Measurements from ENCODE around the gene ALS2.
"Not testable (repeated sequence)": the region's sequence is repeated elsewhere in the genome, so short reads cannot be mapped to it uniquely, and the experiment has no call there.

Gene ALS2

GRCh38 chr2:201675454-201675853, 105.3 kb downstream of the ALS2 start:
- ATAC-seq (no peak), DNase-seq (no peak)

- no peak for DNase-seq
- ATAC-seq, result no peak
Observed at GRCh38 chr2:201674794-201675193, 105.9 kb downstream of the ALS2 start.

- DNase-seq, result no peak
- ATAC-seq, result no peak
Observed at GRCh38 chr2:201674298-201674697, 106.4 kb downstream of the ALS2 start.

- DNase-seq (no peak), ATAC-seq (no peak)
Observed at GRCh38 chr2:201673546-201673945, 107.2 kb downstream of the ALS2 start.

GRCh38 chr2:201671205-201671604, 109.5 kb downstream of the ALS2 start:
- not testable (repeated sequence) for ATAC-seq, DNase-seq

GRCh38 chr2:201669865-201670264, 110.9 kb downstream of the ALS2 start:
- no peak for ATAC-seq

GRCh38 chr2:201668402-201668910, 112.3 kb downstream of the ALS2 start:
- DNase-seq, result no peak
- no peak for ATAC-seq

More at GRCh38 chr2:201669865-201670264, 110.9 kb downstream of the ALS2 start:
- no peak for DNase-seq

GRCh38 chr2:201664334-201664733, 116.4 kb downstream of the ALS2 start:
- ATAC-seq, result no peak
- no peak for DNase-seq

- DNase-seq (no peak), ATAC-seq (no peak)
Observed at GRCh38 chr2:201661366-201661765, 119.4 kb downstream of the ALS2 start.

- ATAC-seq (no peak), DNase-seq (no peak)
Observed at GRCh38 chr2:201660293-201660895, 120.3 kb downstream of the ALS2 start.

- no peak for ATAC-seq
Observed at GRCh38 chr2:201656740-201657139, 124.0 kb downstream of the ALS2 start.

GRCh38 chr2:201656102-201656501, 124.6 kb downstream of the ALS2 start:
- no peak for DNase-seq
- ATAC-seq, result no peak

More at GRCh38 chr2:201656740-201657139, 124.0 kb downstream of the ALS2 start:
- DNase-seq, result no peak

GRCh38 chr2:201654616-201655384, 125.9 kb downstream of the ALS2 start:
- no peak for ATAC-seq
- no peak for DNase-seq

- DNase-seq (no peak), ATAC-seq (no peak)
Observed at GRCh38 chr2:201653221-201653620, 127.5 kb downstream of the ALS2 start.

All from stimulated activated naive CD8-positive, alpha-beta T cell treated with anti-CD3 and anti-CD28 coated beads, Interleukin-15, Interleukin-2, amounts not matched to agents 100 U/mL and 50 U/mL, for 24 hours (primary cell).